ENCODE data around the gene NELFA.

NELFA gene

DNA sequence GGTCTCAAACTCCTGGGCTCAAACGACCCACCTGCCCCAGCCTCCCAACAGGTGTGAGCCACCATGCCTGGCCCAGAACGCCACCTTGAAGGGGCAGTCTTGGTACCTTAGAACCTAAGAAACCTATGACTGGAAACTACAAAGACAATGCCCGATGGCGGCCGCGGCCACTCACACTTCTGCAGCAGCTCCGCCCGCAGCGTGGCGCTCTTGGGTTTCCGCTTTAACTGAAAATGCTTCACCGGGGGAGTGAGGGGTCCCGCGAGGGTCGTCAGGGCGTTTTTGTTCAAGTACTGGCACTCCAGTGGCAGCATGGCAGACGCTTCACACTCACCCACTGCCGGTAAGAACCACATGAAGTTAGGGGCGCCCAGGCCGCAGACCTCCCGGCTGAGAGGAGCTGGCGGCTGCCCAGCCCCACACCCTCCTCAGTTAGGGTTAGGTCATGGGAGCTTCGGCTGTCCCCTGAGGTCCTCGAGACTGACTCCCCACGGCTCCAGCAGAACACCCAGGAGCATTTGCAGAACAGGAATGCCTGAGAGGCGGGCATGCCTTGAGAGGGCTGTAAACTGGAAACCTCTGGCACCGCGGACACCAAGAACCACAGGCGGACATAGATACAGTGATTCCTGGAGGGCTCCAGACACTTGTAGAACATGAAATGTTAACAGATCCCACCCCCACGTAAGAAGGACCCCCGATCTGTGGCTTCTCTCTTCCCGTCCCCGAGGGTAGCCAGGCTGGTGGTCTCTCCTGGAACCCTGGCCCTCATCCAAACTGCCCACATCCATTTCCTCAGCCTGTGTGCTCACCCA, 19.0 kb downstream of the NELFA start:
- no peaks in the 10 kb centered on the region for H3K27me3 ChIP-seq (ENCODE audit: insufficient read depth, low read depth, severe bottlenecking)
- H3K4me3 ChIP-seq (ENCODE audit: low read depth, low read length): no peak overlapping the region
- TF ChIP-seq, protein P1, sequence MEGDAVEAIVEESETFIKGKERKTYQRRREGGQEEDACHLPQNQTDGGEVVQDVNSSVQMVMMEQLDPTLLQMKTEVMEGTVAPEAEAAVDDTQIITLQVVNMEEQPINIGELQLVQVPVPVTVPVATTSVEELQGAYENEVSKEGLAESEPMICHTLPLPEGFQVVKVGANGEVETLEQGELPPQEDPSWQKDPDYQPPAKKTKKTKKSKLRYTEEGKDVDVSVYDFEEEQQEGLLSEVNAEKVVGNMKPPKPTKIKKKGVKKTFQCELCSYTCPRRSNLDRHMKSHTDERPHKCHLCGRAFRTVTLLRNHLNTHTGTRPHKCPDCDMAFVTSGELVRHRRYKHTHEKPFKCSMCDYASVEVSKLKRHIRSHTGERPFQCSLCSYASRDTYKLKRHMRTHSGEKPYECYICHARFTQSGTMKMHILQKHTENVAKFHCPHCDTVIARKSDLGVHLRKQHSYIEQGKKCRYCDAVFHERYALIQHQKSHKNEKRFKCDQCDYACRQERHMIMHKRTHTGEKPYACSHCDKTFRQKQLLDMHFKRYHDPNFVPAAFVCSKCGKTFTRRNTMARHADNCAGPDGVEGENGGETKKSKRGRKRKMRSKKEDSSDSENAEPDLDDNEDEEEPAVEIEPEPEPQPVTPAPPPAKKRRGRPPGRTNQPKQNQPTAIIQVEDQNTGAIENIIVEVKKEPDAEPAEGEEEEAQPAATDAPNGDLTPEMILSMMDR (IDR thresholded peaks at IDR 0.05; ENCODE audit: low read depth, low read length): no peak
- H3K27ac ChIP-seq: no peak overlapping the region
- peaks cover 71% of the 10 kb centered on the region for H3K36me3 ChIP-seq
- no peak for DNase-seq
- H3K9me3 ChIP-seq (ENCODE audit: severe bottlenecking): no peaks in the 10 kb centered on the region

DNA sequence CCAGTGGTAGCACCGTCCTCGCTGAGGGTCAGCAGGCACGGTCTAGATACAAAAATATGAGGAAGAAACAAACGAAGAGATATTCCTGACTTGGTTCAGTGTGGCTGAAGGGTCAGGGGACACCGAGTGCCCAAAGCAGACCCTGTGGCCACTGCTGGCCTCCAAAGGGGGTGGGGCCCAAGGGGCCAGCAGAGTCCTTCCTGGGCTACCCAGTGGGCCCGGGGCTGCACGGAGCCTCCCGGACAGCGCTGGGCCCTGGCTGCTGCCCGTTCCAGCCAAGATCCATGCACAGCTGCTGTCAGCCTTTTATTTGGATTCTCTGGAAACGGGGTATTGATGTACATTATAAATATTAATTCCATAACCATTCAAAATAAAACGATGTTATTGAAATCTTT, 20.4 kb downstream of the NELFA start:
- Histone ChIP-seq H3K4me3 (ENCODE audit: low read depth, low read length) (no peak overlapping the region), H3K36me3 (peaks cover 85% of the 10 kb centered on the region), H3K9me3 (ENCODE audit: severe bottlenecking) (no peaks in the 10 kb centered on the region), H3K27ac (no peak overlapping the region), H3K27me3 (ENCODE audit: insufficient read depth, low read depth, severe bottlenecking) (no peaks in the 10 kb centered on the region)
- TF ChIP-seq, protein P1 (IDR thresholded peaks at IDR 0.05; ENCODE audit: low read depth, low read length): no peak
- no peak for DNase-seq

DNA sequence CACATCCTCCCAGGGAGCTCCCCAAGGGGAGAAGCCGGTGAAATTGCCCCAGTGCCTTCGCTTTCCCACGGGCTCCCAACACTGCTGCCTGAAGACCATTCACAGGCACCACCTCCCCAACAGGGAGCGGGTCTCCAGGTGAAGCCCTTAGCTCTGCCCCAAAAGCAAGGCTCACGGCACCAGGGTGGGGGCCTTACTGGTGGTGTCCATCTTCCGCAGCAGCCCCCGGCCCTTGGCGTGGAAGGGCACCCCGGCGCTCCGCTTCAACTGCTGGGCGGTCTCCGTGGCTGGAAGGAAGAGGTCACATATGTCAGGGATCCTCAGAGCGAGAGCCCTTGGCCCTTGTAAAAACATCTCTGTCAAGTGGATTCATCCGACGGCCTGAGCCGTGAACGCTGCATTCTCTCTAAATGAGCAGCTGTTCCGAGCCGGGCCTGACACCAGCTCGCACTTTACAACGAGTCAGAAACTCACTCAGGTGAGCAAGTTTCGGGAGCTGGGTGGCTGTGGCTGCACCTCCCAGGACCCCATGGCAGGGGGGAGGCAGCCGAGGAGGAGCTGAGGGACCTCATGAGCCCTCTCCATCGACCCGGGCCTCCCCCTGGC, 20.9 kb downstream of the NELFA start:
- no peak for DNase-seq
- Histone ChIP-seq H3K36me3 (peaks cover 90% of the 10 kb centered on the region), H3K27me3 (ENCODE audit: insufficient read depth, low read depth, severe bottlenecking) (no peaks in the 10 kb centered on the region), H3K27ac (no peak overlapping the region), H3K4me3 (ENCODE audit: low read depth, low read length) (no peak overlapping the region), H3K9me3 (ENCODE audit: severe bottlenecking) (no peaks in the 10 kb centered on the region)
- TF ChIP-seq, protein P1 (IDR thresholded peaks at IDR 0.05; ENCODE audit: low read depth, low read length): no peak

DNA sequence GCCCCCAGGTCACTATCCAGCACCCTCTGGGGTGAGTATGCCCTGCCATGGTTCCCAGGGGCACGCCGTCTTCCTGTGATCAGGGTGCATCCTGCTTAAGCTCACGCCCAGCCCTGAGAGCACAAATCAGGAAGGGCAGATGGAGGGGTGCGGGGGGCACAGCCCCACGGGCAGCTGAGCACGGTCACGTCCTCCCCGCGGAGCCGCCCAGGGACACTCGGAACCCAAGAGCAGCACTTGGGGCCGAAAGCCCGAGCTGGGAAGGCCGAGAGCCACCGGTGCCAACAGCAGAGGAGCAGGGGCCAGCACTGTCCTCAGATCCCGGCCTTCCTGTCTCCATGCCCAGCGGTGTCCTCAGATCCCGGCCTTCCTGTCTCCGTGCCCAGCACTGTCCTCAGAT, 21.5 kb downstream of the NELFA start:
- H3K36me3 ChIP-seq: peaks cover 95% of the 10 kb centered on the region
- TF ChIP-seq, protein P1 (IDR thresholded peaks at IDR 0.05; ENCODE audit: low read depth, low read length): no peak

DNA sequence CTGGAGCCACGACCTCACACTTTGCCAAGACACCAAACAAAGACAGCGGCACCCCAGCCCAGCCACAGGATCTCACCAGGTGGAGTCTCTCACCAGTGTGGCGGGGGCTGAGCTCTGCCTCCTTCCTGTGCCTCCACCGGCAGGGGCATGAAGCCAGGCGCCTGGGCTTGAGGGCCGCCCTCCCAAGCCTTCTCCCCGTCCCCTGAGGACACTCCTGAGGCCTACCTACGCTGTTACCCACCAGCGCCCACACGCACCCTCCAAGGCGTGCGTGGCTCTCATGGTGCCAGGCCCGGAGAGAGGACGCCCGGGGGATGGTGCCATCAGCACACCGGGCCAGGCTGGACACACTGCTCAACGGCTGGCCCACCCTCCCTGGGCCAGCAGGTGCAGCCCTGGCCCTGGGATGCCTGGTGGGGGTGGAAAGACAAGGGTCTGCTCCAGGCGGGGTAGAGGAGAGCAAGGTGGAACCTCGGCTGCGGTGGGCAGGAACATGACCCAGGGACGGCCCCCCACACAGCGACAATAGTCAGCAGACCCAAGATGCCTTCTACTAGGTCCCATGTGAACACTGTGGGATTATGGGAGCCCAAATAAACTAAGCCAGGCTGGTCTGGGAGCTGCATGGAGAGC, 22.1 kb downstream of the NELFA start:
- no peaks in the 10 kb centered on the region for H3K9me3 ChIP-seq (ENCODE audit: severe bottlenecking)
- TF ChIP-seq, protein P1 (IDR thresholded peaks at IDR 0.05; ENCODE audit: low read depth, low read length): no peak
- no peaks in the 10 kb centered on the region for H3K27me3 ChIP-seq (ENCODE audit: insufficient read depth, low read depth, severe bottlenecking)
- H3K36me3 ChIP-seq: peaks cover 100% of the 10 kb centered on the region
- no peak for DNase-seq
- no peak overlapping the region for H3K4me3 ChIP-seq (ENCODE audit: low read depth, low read length)
- H3K27ac ChIP-seq: no peak overlapping the region

More for the DNA sequence above, 21.5 kb downstream of the NELFA start:
- Histone ChIP-seq H3K9me3 (ENCODE audit: severe bottlenecking) (no peaks in the 10 kb centered on the region), H3K27ac (no peak overlapping the region), H3K27me3 (ENCODE audit: insufficient read depth, low read depth, severe bottlenecking) (no peaks in the 10 kb centered on the region), H3K4me3 (ENCODE audit: low read depth, low read length) (no peak overlapping the region)
- DNase-seq: no peak
